ENCODE measurements around the gene KRTAP4-9.
"Not testable (repeated sequence)": the region's sequence is repeated elsewhere in the genome, so short reads cannot be mapped to it uniquely, and the experiment has no call there.

The KRTAP4-9 gene

DNA sequence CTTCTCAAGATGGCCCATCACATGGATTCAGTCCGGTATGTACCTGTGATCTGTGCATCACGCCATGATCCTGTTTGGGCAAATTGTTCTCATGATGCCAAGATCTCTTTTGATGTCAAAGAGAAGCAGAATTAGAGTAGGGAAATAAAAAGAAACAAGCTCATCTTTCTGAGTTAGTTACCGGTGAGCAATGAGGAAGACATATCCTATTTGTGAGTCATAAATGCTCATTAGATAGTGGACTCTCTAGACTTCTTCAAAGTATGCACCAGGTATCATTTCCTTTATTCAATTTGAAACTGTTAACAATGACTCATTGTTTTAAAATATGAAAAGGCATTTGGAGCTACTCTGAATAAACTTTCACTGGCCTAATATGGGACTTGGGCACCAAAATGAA, 26.8 kb downstream of the KRTAP4-9 start:
- no peak for DNase-seq (ENCODE audit: low read depth)

DNA sequence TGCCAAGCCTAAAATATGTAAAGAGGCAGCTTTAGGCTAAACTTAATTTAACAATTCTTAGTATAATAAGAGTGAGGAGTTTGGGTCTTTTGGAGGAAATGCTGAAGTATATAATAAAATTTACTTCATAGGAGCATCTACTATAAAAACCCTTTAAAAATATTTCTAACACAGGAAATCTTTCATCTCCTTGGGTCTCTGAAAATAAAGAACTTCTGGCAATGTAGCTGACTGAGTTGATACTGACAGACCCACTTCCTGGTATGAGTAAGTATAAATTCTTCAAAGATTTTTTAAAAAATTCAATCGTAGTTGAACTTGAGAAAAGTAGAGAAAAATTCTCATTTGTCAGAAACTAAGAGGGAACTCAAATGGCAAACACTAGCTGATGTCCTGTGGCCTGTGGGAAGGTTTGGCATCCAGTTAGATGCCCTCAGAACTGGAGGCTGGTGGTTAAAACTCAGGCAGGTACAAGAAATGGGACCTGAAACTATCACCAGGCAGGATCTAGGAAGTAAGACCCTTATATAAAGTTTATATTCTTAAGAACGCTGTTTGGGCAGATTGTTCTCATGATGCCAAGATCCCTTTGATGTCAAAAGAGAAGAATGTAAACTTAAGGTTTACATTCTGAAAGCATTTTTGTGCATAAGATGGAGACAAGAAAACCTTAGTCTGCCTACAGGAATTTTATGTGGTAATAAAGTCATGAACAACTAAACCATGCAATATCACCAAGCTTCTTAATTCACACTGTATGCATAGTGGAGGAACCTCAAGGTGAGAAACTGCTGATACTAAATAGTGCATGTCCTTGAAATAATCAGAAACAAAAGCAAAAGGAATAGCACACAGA, 28.9 kb downstream of the KRTAP4-9 start:
- no peak for DNase-seq (ENCODE audit: low read depth)

DNA sequence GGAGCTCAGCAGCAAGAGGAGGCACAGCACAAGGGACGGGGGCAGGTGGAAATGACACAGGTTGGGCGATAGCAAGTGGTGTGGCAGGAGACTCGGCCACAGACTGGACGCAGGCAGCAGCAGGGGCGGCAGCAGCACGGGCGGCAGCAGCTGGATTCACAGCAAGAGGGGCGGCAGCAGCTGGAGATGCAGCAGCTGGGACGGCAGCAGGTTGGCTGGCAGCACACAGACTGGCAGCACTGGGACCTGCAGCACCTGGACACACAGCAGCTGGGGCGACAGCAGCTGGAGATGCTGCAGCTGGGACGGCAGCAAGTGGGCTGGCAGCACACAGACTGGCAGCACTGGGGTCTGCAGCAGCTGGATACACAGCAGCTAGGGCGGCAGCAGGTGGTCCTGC, 34.7 kb downstream of the KRTAP4-9 start:
- DNase-seq (ENCODE audit: low read depth), result not testable (repeated sequence)

DNA sequence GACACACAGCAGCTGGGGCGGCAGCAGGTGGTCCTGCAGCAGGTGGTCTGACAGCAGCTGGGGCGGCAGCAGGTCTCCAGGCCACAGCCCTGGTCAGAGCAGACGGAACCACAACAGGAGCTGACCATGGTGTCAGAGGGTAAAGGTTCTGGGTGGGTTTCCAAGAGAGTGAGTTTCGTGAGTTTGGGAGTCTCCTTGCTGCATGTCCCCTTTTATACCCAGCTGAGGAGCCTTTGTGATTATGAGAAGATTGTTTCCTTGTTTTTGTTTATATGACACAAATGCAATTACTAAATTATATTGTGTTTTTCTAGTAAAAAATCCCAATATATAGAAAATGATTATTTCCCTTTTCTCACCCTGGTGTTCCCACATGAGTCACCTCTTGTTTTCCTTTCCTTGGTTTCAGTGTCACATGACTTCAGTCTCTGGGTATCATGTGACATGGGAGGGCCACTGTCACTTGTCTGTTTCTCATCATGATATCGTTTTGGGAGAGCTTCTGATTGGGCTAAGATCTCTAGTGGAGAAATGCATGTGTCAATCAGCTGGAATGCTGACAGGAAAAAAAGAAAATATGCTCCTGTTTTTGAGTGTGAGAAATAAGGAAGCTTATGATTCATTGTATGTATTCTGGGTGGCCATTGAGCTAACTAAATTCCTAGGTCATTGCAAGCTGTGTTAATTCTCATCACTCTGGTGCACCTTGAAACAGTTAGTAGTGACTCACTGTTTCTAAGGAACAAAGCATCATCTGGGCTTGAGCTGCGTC, 35.4 kb downstream of the KRTAP4-9 start, which contains the start of gene KRTAP4-6:
TSS of gene KRTAP4-6 (minus strand) at position 185 of the 772 bp plus-strand sequence. CDS start at position 128, 57 bp downstream.
- no peak for DNase-seq (ENCODE audit: low read depth)

DNA sequence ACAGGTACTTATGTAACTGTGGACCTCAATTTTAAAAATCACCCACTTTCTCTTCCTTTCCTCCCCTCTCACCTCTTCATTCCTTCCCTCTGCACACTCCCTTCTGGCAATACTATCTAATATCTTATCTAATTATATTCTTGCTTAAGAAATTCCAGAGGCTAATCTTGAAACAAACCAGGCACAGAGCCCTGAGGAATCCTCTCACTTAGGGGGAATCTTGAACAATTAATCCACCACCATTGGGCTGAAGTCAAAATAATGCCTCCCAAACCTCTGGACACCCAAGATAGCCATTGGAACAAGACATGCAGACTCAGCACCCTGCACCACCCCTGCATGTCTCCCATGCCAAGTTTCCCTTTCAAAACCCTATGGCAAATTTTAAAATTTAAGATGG, 36.2 kb downstream of the KRTAP4-9 start:
- no peak for DNase-seq (ENCODE audit: low read depth)

DNA sequence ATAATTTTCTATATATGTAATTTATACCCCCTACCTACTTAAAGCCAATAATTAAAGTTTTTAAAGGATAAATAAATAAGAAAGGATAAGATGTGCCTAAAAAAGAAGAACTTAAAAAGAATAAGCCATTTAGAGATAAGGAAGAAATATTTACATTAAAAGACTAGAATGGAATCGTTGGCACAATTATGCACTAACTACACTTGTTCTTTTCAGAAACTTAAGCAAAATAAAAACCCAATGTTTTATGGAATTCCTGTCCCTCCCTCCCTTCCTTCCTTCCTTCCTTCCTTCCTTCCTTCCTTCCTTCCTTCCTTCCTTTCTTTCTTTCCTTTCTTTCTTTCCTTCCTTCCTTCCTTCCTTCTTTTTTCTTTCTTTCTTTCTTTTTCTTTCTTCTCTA, 39.7 kb downstream of the KRTAP4-9 start:
- DNase-seq (ENCODE audit: low read depth), result no peak

DNA sequence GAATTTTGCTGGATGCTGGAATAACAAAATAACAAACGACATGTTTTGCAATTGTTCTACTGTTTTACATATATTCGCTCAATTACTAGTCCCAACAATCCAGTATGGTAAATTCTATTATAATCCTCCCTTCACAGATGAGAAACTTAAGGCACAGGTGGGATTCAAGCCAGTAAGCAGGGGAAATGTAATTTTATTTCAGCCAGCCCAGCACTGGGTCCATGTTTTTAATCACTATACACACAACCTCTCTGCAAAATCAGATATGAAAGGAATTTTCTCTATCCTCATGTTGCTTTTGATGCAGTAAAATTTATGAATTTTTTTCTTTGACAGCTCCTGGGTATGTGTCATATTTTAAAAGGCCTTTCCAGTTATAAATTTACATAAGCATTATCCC, 40.1 kb downstream of the KRTAP4-9 start:
- DNase-seq (ENCODE audit: low read depth), result no peak

DNA sequence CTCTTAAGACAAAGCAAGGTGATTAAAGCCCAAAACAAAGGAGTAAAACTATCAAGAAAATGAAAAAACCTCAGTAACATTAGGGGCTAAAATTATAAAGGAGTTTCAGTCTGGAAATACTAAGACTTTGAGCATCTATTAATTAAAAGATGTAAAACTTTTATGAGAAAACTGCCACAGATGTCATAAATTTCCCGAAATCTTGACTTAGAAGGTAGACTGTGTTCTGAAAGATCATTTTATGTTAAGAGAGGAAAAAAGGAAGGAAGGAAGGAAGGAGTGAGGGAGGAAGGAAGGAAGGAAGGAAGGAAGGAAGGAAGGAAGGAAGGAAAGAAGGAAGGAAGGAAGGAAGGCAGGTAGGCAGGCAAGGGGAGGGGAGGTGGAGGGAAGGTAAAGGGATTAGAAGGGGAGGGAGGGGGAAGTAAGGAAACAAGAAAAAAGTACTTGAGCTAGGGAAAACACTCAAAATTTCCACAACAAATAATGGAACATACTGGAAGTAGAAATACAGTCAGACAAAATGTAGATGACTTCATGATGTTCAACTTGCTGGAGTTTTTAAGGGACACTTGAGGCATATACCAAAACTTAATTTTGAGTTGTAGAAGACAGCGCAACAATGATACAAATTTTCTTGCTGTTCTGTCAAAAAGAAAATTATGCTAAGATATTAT, 42.5 kb downstream of the KRTAP4-9 start:
- no peak for DNase-seq (ENCODE audit: low read depth)

DNA sequence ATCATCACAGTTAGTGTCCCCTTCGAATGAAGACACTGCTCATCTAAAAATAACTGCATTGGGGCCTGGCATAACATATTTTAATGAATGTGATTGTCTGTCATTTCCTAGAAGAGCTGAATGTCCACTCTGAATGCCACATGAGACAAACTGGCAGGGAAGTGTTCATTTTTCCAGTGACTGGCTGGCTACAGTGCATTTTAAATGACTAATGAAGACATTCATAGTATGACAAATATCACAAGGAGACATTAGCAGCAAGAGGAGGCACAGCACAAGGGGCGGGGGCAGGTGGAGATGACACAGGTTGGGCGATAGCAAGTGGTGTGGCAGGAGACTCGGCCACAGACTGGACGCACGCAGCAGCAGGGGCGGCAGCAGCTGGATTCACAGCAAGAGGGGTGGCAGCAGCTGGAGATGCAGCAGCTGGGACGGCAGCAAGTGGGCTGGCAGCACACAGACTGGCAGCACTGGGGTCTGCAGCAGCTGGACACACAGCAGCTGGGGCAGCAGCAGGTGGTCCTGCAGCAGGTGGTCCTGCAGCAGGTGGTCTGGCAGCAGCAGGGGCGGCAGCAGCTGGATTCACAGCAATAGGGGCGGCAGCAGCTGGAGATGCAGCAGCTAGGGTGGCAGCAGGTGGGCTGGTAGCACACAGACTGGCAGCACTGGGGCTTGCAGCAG, 43.9 kb downstream of the KRTAP4-9 start:
- not testable (repeated sequence) for DNase-seq (ENCODE audit: low read depth)

DNA sequence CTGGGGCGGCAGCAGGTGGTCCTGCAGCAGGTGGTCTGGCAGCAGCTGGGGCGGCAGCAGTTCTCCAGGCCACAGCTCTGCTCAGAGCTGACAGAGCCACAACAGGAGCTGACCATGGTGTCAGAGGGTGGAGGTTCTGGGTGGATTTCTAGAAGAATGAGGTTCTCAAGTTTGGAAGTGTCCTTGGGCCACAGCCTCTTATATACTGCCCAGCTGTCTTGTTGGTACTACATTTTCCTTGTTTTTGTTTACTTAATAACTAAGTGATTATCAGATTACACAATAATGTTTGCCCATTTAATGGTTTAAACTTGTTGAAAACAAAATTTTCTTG, 44.4 kb downstream of the KRTAP4-9 start, which contains the start of gene KRTAP4-5:
TSS of gene KRTAP4-5 (minus strand) at position 174 of the 334 bp plus-strand sequence. CDS start at position 116, 58 bp downstream.
- DNase-seq (ENCODE audit: low read depth), result no peak

DNA sequence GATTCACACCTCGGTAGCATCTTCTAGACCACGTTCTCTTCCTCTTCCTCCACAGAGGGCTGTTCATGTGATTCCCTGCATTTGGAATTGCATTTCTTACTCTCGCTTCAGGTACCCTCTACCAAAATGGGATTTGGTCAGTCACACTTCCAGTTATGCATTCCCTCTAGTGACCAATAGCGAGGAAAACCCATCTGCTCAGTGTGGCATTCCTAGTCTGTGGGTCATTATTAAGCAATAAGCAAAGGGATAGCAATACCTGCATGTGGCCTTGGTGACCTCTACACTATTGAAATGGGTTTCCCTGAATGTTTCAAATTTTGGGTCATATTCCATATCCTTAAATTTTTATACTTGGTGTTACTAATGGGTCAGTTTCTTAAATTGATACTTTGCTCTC, 44.8 kb downstream of the KRTAP4-9 start:
- DNase-seq (ENCODE audit: low read depth), result no peak

DNA sequence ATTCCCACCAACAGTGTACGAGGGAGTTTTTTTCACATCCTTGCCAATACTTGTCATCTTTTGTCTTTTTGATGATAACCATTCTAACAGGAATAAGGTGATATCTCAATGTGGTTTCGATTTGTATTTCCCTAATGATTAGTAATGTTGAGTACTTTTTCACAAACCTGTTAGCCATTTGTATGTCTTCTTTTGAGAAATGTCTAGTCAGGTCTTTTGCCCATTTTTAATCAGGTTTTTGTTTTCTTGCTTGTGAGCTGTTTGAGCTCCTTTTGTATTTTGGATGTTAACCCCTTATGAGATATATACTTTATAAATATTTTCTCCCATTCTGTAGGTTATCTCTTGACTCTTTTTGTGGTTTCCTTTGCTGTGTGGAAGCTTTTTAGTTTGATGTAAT, 46.3 kb downstream of the KRTAP4-9 start:
- DNase-seq (ENCODE audit: low read depth), result no peak

DNA sequence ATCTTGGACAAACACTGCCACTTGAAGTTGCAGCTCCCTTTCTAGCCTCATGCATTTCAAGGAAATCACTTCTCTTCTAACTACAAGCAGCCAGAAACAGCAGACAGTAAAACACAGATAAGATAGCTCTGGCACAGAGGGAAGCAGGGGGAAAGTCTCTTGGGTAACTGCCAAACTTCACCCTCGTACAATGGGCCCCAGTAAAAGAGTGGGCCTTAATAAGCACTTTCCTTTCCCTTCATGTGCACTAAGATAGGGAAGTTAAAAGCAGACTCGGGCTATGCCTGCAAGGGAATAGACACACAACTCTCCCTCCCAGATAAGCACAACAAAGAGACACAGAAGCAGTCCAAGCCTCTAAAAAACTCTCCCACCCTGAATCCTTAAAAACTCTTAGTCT, 48.7 kb downstream of the KRTAP4-9 start:
- no peak for DNase-seq (ENCODE audit: low read depth)

Data from stimulated activated CD8-positive, alpha-beta memory T cell treated with anti-CD3 and anti-CD28 coated beads, Interleukin-12 subunit alpha, Interleukin-12 subunit beta, amount 100 ng/mL, for 1 hour (primary cell).